Liver (tissue), 9 donors: ENCODE results near the gene STEAP3. TPM values are rescaled to one million over a fixed set of nuclear protein-coding genes. Genes with fewer than 3 reads are reported as not detected.

Experiments used
- DNase-seq: peaks from one replicate; pipeline ENCODE4 v3.0.0-alpha.2; 2017; ENCODE audit warnings: low spot score
- H3K27ac ChIP-seq, 2 donors: one replicate each; pipeline ENCODE4 v1.7.0; 2013; ENCODE audit warnings: inconsistent platforms in 2 of 2, low read length in 2 of 2, control low read depth in 1 of 2, low read depth in 1 of 2, mild to moderate bottlenecking in 1 of 2
- H3K27me3 ChIP-seq, 4 donors: one replicate each; pipeline versions ENCODE4 v1.6.1 to v1.7.0; 2013; ENCODE audit warnings: low read length in 3 of 4, inconsistent platforms in 1 of 4, mild to moderate bottlenecking in 1 of 4, moderate library complexity in 1 of 4; ENCODE audit not compliant: control insufficient read depth in 4 of 4, insufficient read depth in 4 of 4
- H3K36me3 ChIP-seq, 4 donors: one replicate each; pipeline versions ENCODE4 v1.6.1 to v1.7.0; 2013; ENCODE audit warnings: low read length in 3 of 4, mild to moderate bottlenecking in 3 of 4, low read depth in 1 of 4, moderate library complexity in 1 of 4; ENCODE audit not compliant: control insufficient read depth in 4 of 4, insufficient read depth in 3 of 4
- H3K4me1 ChIP-seq, 4 donors: one replicate each; pipeline versions ENCODE4 v1.6.1 to v1.7.0; 2013; ENCODE audit warnings: low read length in 3 of 4, mild to moderate bottlenecking in 3 of 4, moderate library complexity in 1 of 4; ENCODE audit not compliant: control insufficient read depth in 4 of 4, insufficient read depth in 4 of 4
- H3K4me3 ChIP-seq, 3 donors: one replicate each; pipeline versions ENCODE4 v1.6.1 to v1.7.0; 2013; ENCODE audit warnings: low read length in 3 of 3, control low read depth in 1 of 3, low read depth in 1 of 3, mild to moderate bottlenecking in 1 of 3
- H3K9ac ChIP-seq, 2 donors: one replicate each; pipeline ENCODE4 v1.7.0; 2013; ENCODE audit warnings: low read length in 2 of 2, mild to moderate bottlenecking in 2 of 2, moderate library complexity in 2 of 2, control low read depth in 1 of 2, low read depth in 1 of 2
- H3K9me3 ChIP-seq, 4 donors: one replicate each; pipeline versions ENCODE4 v1.6.1 to v1.7.0; 2013; ENCODE audit warnings: low read length in 3 of 4; ENCODE audit not compliant: control insufficient read depth in 4 of 4
- EGR1 ChIP-seq, 2 donors: IDR thresholded peaks; 2 replicates each; pipeline ENCODE4 v1.6.1; 2016 to 2018; ENCODE audit warnings: antibody characterized with exemption in 2 of 2, low read depth in 2 of 2
- GABPA ChIP-seq, 2 donors: IDR thresholded peaks in 1 of 2; conservative IDR thresholded peaks in 1 of 2; 2 replicates each; pipeline ENCODE4 v1.6.1; 2016; ENCODE audit warnings: antibody characterized with exemption in 2 of 2, mild to moderate bottlenecking in 1 of 2, moderate library complexity in 1 of 2
- HNF4A ChIP-seq, 2 donors: conservative IDR thresholded peaks; 2 replicates each; pipeline ENCODE4 v1.6.1; 2016; ENCODE audit warnings: antibody characterized with exemption in 2 of 2, mild to moderate bottlenecking in 2 of 2
- HNF4G ChIP-seq: IDR thresholded peaks from 2 replicates; pipeline ENCODE4 v1.6.1; 2016; ENCODE audit warnings: antibody characterized with exemption
- JUND ChIP-seq, 2 donors: IDR thresholded peaks; 2 replicates each; pipeline ENCODE4 v1.6.1; 2016; ENCODE audit warnings: antibody characterized with exemption in 2 of 2
- RXRA ChIP-seq, 2 donors: IDR thresholded peaks; 2 replicates each; pipeline ENCODE4 v1.6.1; 2017 to 2018; ENCODE audit warnings: antibody characterized with exemption in 2 of 2, mild to moderate bottlenecking in 1 of 2
- SP1 ChIP-seq: IDR thresholded peaks from 2 replicates; pipeline ENCODE4 v1.6.1; 2018; ENCODE audit warnings: antibody characterized with exemption, mild to moderate bottlenecking
- YY1 ChIP-seq: IDR thresholded peaks from 2 replicates; pipeline ENCODE4 v1.6.1; 2016; ENCODE audit warnings: antibody characterized with exemption, mild to moderate bottlenecking
- WGBS: extraction: QIAGEN DNeasy Blood & Tissue Kit; methylation state at CpG from one replicate; pipeline ENCODE4 v1.1.7; 2013; 5-methylcytosine and 5-hydroxymethylcytosine counted together
- polyA plus RNA-seq, 2 donors: library from polyadenylated mRNA; stranded (reverse) in 1 of 2; unstranded in 1 of 2; fragments of 200-250 nt in 1 of 2; fragments of >200 nt in 1 of 2; fragmentation: Nextera tagmentation in 1 of 2; extraction: Ambion mirVana in 1 of 2; gene quantifications; one replicate each; pipeline versions ENCODE4 v1.2.1 to v1.2.3, GENCODE V29; 2013 to 2015
- total RNA-seq, 2 donors: library from RNA; depleted of rRNA; stranded (reverse); fragments of >200 nt; gene quantifications; one replicate each; pipeline ENCODE4 v1.2.3, GENCODE V29; 2014
- TF ChIP-seq, protein P1 (sequence below): IDR thresholded peaks from 2 replicates; pipeline ENCODE4 v1.6.1; 2016; ENCODE audit warnings: antibody characterized with exemption
- TF ChIP-seq, protein P2 (sequence below): fragments of 150-350 bp; IDR thresholded peaks from 2 replicates; pipeline ENCODE4 v1.5.1; 2017; ENCODE audit warnings: improper control_type of control experiment, low read depth, low read length; ENCODE audit not compliant: missing input control
- TF ChIP-seq, protein P3 (sequence below): IDR thresholded peaks from 2 replicates; pipeline ENCODE4 v1.6.1; 2016; ENCODE audit warnings: antibody characterized with exemption
- TF ChIP-seq, protein P4 (sequence below): IDR thresholded peaks from 2 replicates; pipeline ENCODE4 v1.6.1; 2016; ENCODE audit warnings: antibody characterized with exemption, mild to moderate bottlenecking
- TF ChIP-seq, protein P5 (sequence below): IDR thresholded peaks from 2 replicates; pipeline ENCODE4 v1.6.1; 2016; ENCODE audit warnings: antibody characterized with exemption
- donor health status: healthy.
- donor health status: healthy.
- donor health status: healthy.
- donor health status: healthy.
- donor health status: healthy.

Gene STEAP3
- total and polyA plus RNA-seq, 4 donors, result 44.4 to 158 (median 113) TPM

DNA sequence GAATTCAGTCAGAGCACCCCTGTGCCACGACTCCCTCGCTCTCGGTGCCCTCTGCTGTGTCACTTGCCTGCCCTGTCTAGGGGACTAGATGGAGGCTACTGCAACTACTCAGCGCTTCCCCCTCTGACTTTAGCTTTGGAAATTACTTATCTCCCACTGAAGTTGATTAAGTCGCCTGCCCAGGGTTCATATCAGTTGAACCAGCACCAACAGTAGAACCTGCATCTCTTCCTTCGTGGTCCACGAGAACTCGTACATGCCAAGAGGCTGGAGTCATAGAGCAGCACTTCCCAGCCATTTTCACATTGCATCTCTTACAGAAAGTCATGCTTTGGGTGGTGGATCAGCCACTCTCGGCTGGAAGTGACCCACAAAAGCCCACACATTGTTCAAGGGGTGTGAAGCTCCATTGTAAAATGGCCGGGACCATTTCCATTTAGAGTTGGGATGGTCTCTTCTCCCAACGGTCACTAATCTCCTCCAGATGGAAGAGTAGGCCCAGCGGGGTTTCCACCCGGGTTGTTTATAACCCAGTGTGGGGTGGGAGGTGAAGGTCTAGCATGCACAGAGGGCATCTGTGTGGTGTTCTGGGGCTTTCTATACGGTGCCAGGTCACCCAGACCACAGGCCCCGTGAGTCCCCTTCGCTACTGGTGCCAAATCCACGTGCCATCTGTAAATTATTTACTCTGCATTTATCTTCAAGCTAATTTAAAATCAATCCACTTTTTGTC lies 38.0 kb downstream of the STEAP3 start:
- WGBS, result 88% methylated on average over 17 of the region's 17 CpGs

More for the DNA sequence above, 38.0 kb downstream of the STEAP3 start:
- TF ChIP-seq, protein P1, sequence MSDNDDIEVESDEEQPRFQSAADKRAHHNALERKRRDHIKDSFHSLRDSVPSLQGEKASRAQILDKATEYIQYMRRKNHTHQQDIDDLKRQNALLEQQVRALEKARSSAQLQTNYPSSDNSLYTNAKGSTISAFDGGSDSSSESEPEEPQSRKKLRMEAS, result no peak
- no peak for TF ChIP-seq HNF4A (conservative IDR thresholded peaks at IDR 0.05)
- TF ChIP-seq HNF4G, result no peak
- no peak for TF ChIP-seq SP1
- TF ChIP-seq GABPA (IDR thresholded peaks at IDR 0.05 in 1 of 2, conservative IDR thresholded peaks at IDR 0.05 in 1 of 2), result no peak
- TF ChIP-seq, protein P2, sequence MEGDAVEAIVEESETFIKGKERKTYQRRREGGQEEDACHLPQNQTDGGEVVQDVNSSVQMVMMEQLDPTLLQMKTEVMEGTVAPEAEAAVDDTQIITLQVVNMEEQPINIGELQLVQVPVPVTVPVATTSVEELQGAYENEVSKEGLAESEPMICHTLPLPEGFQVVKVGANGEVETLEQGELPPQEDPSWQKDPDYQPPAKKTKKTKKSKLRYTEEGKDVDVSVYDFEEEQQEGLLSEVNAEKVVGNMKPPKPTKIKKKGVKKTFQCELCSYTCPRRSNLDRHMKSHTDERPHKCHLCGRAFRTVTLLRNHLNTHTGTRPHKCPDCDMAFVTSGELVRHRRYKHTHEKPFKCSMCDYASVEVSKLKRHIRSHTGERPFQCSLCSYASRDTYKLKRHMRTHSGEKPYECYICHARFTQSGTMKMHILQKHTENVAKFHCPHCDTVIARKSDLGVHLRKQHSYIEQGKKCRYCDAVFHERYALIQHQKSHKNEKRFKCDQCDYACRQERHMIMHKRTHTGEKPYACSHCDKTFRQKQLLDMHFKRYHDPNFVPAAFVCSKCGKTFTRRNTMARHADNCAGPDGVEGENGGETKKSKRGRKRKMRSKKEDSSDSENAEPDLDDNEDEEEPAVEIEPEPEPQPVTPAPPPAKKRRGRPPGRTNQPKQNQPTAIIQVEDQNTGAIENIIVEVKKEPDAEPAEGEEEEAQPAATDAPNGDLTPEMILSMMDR, result no peak
- TF ChIP-seq EGR1 (IDR thresholded peaks at IDR 0.05; ENCODE audit: low read depth in 2 of 2), result no peak
- TF ChIP-seq RXRA (IDR thresholded peaks at IDR 0.05), result no peak
- no peak for TF ChIP-seq JUND (IDR thresholded peaks at IDR 0.05)
- TF ChIP-seq, protein P3, sequence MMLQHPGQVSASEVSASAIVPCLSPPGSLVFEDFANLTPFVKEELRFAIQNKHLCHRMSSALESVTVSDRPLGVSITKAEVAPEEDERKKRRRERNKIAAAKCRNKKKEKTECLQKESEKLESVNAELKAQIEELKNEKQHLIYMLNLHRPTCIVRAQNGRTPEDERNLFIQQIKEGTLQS, result no peak
- TF ChIP-seq, protein P4, sequence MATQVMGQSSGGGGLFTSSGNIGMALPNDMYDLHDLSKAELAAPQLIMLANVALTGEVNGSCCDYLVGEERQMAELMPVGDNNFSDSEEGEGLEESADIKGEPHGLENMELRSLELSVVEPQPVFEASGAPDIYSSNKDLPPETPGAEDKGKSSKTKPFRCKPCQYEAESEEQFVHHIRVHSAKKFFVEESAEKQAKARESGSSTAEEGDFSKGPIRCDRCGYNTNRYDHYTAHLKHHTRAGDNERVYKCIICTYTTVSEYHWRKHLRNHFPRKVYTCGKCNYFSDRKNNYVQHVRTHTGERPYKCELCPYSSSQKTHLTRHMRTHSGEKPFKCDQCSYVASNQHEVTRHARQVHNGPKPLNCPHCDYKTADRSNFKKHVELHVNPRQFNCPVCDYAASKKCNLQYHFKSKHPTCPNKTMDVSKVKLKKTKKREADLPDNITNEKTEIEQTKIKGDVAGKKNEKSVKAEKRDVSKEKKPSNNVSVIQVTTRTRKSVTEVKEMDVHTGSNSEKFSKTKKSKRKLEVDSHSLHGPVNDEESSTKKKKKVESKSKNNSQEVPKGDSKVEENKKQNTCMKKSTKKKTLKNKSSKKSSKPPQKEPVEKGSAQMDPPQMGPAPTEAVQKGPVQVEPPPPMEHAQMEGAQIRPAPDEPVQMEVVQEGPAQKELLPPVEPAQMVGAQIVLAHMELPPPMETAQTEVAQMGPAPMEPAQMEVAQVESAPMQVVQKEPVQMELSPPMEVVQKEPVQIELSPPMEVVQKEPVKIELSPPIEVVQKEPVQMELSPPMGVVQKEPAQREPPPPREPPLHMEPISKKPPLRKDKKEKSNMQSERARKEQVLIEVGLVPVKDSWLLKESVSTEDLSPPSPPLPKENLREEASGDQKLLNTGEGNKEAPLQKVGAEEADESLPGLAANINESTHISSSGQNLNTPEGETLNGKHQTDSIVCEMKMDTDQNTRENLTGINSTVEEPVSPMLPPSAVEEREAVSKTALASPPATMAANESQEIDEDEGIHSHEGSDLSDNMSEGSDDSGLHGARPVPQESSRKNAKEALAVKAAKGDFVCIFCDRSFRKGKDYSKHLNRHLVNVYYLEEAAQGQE, result no peak
- TF ChIP-seq, protein P5, sequence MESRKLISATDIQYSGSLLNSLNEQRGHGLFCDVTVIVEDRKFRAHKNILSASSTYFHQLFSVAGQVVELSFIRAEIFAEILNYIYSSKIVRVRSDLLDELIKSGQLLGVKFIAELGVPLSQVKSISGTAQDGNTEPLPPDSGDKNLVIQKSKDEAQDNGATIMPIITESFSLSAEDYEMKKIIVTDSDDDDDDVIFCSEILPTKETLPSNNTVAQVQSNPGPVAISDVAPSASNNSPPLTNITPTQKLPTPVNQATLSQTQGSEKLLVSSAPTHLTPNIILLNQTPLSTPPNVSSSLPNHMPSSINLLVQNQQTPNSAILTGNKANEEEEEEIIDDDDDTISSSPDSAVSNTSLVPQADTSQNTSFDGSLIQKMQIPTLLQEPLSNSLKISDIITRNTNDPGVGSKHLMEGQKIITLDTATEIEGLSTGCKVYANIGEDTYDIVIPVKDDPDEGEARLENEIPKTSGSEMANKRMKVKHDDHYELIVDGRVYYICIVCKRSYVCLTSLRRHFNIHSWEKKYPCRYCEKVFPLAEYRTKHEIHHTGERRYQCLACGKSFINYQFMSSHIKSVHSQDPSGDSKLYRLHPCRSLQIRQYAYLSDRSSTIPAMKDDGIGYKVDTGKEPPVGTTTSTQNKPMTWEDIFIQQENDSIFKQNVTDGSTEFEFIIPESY, result no peak
- no peak for TF ChIP-seq YY1
- H3K4me3 ChIP-seq, result no peak overlapping the region
- H3K4me1 ChIP-seq, result peaks cover 0 to 5% (median 0%) of the 10 kb centered on the region in 4 donors
- no peaks in the 10 kb centered on the region for H3K9me3 ChIP-seq
- DNase-seq, result no peak
- no peak overlapping the region for H3K9ac ChIP-seq
- no peak overlapping the region for H3K27ac ChIP-seq
- H3K36me3 ChIP-seq, result peaks cover 15 to 59% (median 42%) of the 10 kb centered on the region in 4 donors
- H3K27me3 ChIP-seq, result no peaks in the 10 kb centered on the region
